Erythroblast (primary cell): ENCODE measurements around the gene JPH2.

Source experiments
- GATA1 ChIP-seq: IDR thresholded peaks from 2 replicates; pipeline ENCODE4 v1.6.1; 2011; ENCODE audit warnings: low read depth, mild to moderate bottlenecking, control low read depth, low read length, moderate library complexity
- POLR2A ChIP-seq: IDR thresholded peaks from 2 replicates; pipeline ENCODE4 v1.6.1; 2011; ENCODE audit warnings: mild to moderate bottlenecking, low read length

GRCh38 chr20:44135417-44136204 lies 51.4 kb downstream of the JPH2 start:
- no peak for TF ChIP-seq POLR2A
- no peak for TF ChIP-seq GATA1
